PC-9 (cell line): Measurements from ENCODE around the gene USH2A. TPM values are rescaled to one million over a fixed set of nuclear protein-coding genes. Genes with fewer than 3 reads are reported as not detected.

Experiments used
- BruUV-seq: library from RNA; stranded (reverse); fragments of 400-500 nt; replicated peaks from 2 replicates; lab custom pipeline; 2021; lab: Mats Ljungman, UMichigan
- CTCF ChIA-PET: fragments of 300-600 bp; sonication (Branson Sonifier 250); formaldehyde crosslinking; loops from one replicate; lab custom pipeline; 2022; ENCODE audit warnings: antibody characterized with exemption; lab: Charles Lee
- POLR2A ChIA-PET: fragments of 300-600 bp; sonication (Branson Sonifier 250); formaldehyde crosslinking; loops from one replicate; lab custom pipeline; 2022; ENCODE audit warnings: antibody characterized with exemption; ENCODE audit not compliant: unreplicated experiment; lab: Charles Lee
- DNase-seq, 2 experiments: peaks; one replicate each; pipeline versions ENCODE4 v3.0.0 to v3.0.0-alpha.2; 2015 to 2022; ENCODE audit warnings: mixed read lengths in 1 of 2
- H2AFZ ChIP-seq: fragments of 200-600 bp; sonication (generic); 2 replicates; pipeline ENCODE4 v1.8.1; 2017; ENCODE audit warnings: antibody characterized with exemption
- H3F3A ChIP-seq: fragments of 200-600 bp; sonication (generic); 2 replicates; pipeline ENCODE4 v1.8.1; 2017; ENCODE audit warnings: antibody characterized with exemption, mild to moderate bottlenecking, low read depth; ENCODE audit not compliant: insufficient read depth
- H3K27ac ChIP-seq: fragments of 200-600 bp; sonication (generic); 2 replicates; pipeline ENCODE4 v1.6.1; 2016; ENCODE audit warnings: mixed run types
- H3K27me3 ChIP-seq: fragments of 200-600 bp; sonication (generic); 2 replicates; pipeline ENCODE4 v1.6.1; 2016; ENCODE audit warnings: low read depth, mixed run types; ENCODE audit not compliant: insufficient read depth
- H3K36me3 ChIP-seq: fragments of 200-600 bp; sonication (generic); 2 replicates; pipeline ENCODE4 v1.6.1; 2016; ENCODE audit warnings: low read depth, mixed run types
- H3K4me1 ChIP-seq: fragments of 200-600 bp; sonication (generic); replicated peaks from 2 replicates; pipeline ENCODE4 v1.6.1; 2016; ENCODE audit warnings: mixed run types; ENCODE audit not compliant: insufficient read depth
- H3K4me2 ChIP-seq: fragments of 200-600 bp; sonication (generic); 2 replicates; pipeline ENCODE4 v1.6.1; 2017; ENCODE audit warnings: mixed run types
- H3K4me3 ChIP-seq: fragments of 200-600 bp; sonication (generic); 2 replicates; pipeline ENCODE4 v1.6.1; 2016; ENCODE audit warnings: mixed run types
- H3K79me2 ChIP-seq: fragments of 200-600 bp; sonication (generic); 2 replicates; pipeline ENCODE4 v1.6.1; 2017; ENCODE audit warnings: low read depth, mixed run types
- H3K9me2 ChIP-seq: fragments of 200-600 bp; sonication (generic); 2 replicates; pipeline ENCODE4 v1.8.1; 2017; ENCODE audit warnings: mild to moderate bottlenecking; ENCODE audit not compliant: insufficient read depth
- H3K9me3 ChIP-seq: fragments of 200-600 bp; sonication (generic); 2 replicates; pipeline ENCODE4 v1.8.1; 2016; ENCODE audit warnings: low read depth; ENCODE audit not compliant: insufficient read depth
- H4K20me1 ChIP-seq: fragments of 200-600 bp; sonication (generic); 2 replicates; pipeline ENCODE4 v1.8.1; 2017; ENCODE audit not compliant: insufficient read depth
- CTCF ChIP-seq: fragments of 200-600 bp; sonication (generic); conservative IDR thresholded peaks from 2 replicates; pipeline ENCODE4 v1.6.1; 2017; ENCODE audit warnings: mixed run types, antibody characterized with exemption, mild to moderate bottlenecking, moderate library complexity
- EZH2 ChIP-seq: fragments of 200-600 bp; sonication (generic); IDR thresholded peaks from 2 replicates; pipeline ENCODE4 v1.8.0; 2017; ENCODE audit warnings: antibody characterized with exemption, low read depth
- intact Hi-C: fragments of 100-400 bp; cut with micrococcal nuclease; formaldehyde crosslinking; loops from one replicate; pipeline ENCODE4 v1.10.0; 2022; ENCODE audit not compliant: unreplicated experiment
- total RNA-seq: library from RNA; stranded (reverse); gene quantifications from 2 replicates; pipeline ENCODE4 v1.2.3, GENCODE V29; 2021

Gene USH2A
- total RNA-seq, 1 experiment from 2014 or later = not detected

DNA sequence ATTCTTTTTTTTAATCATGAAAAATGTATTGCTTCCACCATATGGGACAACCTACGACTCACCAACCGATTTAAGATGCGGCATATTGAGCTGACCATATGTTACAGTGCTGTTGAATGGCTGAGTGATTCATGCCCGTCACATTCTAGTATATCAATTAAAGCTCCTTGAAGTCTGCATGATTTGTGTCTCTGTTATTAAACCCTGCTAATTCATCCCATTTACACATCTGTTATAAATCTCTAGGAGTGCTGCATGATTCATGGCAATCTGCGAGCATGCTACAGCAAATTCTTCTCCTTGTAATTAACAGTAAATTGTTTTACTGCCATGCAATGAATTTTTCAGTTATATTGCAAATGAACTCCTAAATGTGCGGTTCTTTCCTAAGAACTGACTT is 239.8 kb downstream of the USH2A start:
- CTCF ChIA-PET = no interaction called here
- H3K27me3 ChIP-seq = no peaks in the 10 kb centered on the region
- no peaks in the 10 kb centered on the region for H3F3A ChIP-seq
- H3K27ac ChIP-seq = no peak overlapping the region
- H2AFZ ChIP-seq = no peak overlapping the region
- H3K4me1 ChIP-seq = no peaks in the 10 kb centered on the region
- no TSS peak for BruUV-seq
- H3K4me3 ChIP-seq = no peak overlapping the region
- no peaks in the 10 kb centered on the region for H3K9me3 ChIP-seq
- no peaks in the 10 kb centered on the region for H3K79me2 ChIP-seq
- no peaks in the 10 kb centered on the region for H3K36me3 ChIP-seq
- H4K20me1 ChIP-seq = no peaks in the 10 kb centered on the region
- intact Hi-C loops = no loop called here
- no peaks in the 10 kb centered on the region for H3K9me2 ChIP-seq
- peak overlapping the region; percentile 18; the same call in 1 of the 2 replicates for H3K4me2 ChIP-seq
- no peak for TF ChIP-seq CTCF
- TF ChIP-seq EZH2 = no peak
- POLR2A ChIA-PET = no interaction called here
- no peak for DNase-seq

DNA sequence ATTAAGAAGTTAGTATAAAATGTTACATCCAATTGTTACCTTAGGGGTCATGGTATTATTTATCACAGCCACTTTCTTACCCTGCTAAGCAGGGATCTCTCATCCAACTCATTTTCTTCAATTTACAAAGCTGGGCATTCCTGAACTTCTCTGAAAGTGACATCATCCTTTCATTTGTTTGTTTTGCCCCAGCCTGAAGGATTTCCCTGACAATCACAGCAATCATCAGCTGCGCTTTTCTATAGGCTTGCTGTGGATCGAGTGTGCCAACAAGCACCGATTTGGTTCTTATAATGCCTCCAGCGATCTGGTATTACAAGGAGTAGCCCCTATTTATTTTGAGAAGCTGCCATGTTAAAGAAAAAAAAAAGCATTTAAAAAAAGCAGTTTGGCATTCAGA is 240.2 kb downstream of the USH2A start:
- Histone ChIP-seq H3K9me3 (no peaks in the 10 kb centered on the region), H2AFZ (no peak overlapping the region), H3K4me1 (no peaks in the 10 kb centered on the region), H4K20me1 (no peaks in the 10 kb centered on the region), H3K79me2 (no peaks in the 10 kb centered on the region), H3K9me2 (no peaks in the 10 kb centered on the region), H3K27me3 (no peaks in the 10 kb centered on the region), H3F3A (no peaks in the 10 kb centered on the region), H3K4me3 (no peak overlapping the region), H3K36me3 (no peaks in the 10 kb centered on the region), H3K27ac (no peak overlapping the region), H3K4me2 (peak overlapping the region; percentile 18; the same call in 1 of the 2 replicates)
- intact Hi-C loops = no loop called here
- DNase-seq = no peak
- ChIA-PET POLR2A (no interaction called here), CTCF (no interaction called here)
- no peak for TF ChIP-seq CTCF
- TF ChIP-seq EZH2 = no peak
- no TSS peak for BruUV-seq

DNA sequence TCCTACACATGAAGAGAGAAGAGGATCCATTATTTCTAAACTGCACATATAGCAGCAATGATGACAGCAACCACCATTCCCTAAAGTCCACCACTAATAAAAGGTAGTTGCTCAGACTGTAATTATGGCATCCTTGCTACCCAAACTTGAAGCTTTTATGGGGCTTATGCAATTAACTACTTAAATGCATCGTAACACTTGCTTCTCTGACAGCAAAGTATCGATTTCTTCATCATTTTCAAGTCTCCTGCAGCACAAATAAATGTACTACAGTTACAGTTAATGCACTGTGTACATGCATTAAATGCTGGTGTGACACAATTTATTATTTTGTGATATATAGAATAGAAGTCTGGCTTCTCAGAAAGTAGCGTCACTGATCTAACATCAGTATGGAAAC is 241.7 kb downstream of the USH2A start:
- H4K20me1 ChIP-seq = no peaks in the 10 kb centered on the region
- no peak overlapping the region for H2AFZ ChIP-seq
- H3K27ac ChIP-seq = no peak overlapping the region
- POLR2A ChIA-PET = no interaction called here
- intact Hi-C loops = no loop called here
- no peaks in the 10 kb centered on the region for H3K9me2 ChIP-seq
- no peak for TF ChIP-seq CTCF
- no peak for TF ChIP-seq EZH2
- H3K27me3 ChIP-seq = no peaks in the 10 kb centered on the region
- H3F3A ChIP-seq = no peaks in the 10 kb centered on the region
- CTCF ChIA-PET = no interaction called here
- no peak for DNase-seq
- H3K9me3 ChIP-seq = no peaks in the 10 kb centered on the region
- no peaks in the 10 kb centered on the region for H3K79me2 ChIP-seq
- no peaks in the 10 kb centered on the region for H3K4me1 ChIP-seq
- H3K36me3 ChIP-seq = no peaks in the 10 kb centered on the region
- no TSS peak for BruUV-seq
- no peak overlapping the region for H3K4me3 ChIP-seq
- H3K4me2 ChIP-seq = no peak overlapping the region
